HCT116 (cell line): ENCODE data around the gene CCDC88C. TPM values are rescaled to one million over a fixed set of nuclear protein-coding genes. Genes with fewer than 3 reads are reported as not detected.

Source experiments
- ATAC-seq: fragments of 200-7000 bp; cut with Tn5 transposase; 2 replicates; pipeline ENCODE4 v1.9.1; 2020; ENCODE audit warnings: mild to moderate bottlenecking, moderate library complexity
- BruUV-seq: library from RNA; stranded (reverse); fragments of 400-500 nt; replicated peaks from 2 replicates; lab custom pipeline; 2021; lab: Mats Ljungman, UMichigan
- CTCF ChIA-PET: fragments of 300-600 bp; sonication (Branson Sonifier 250); formaldehyde crosslinking; loops from one replicate; lab custom pipeline; 2021; ENCODE audit warnings: antibody characterized with exemption; lab: Charles Lee
- POLR2A ChIA-PET: fragments of 300-600, 350-600 bp; sonication (Branson Sonifier 250); formaldehyde crosslinking; loops from one replicate; lab custom pipeline; 2021; ENCODE audit warnings: antibody characterized with exemption; lab: Charles Lee
- RAD21 ChIA-PET, 2 experiments: fragments of 300-600 bp; sonication (Branson Sonifier 250); formaldehyde crosslinking; loops; one replicate each; lab custom pipeline; 2023; ENCODE audit warnings: low total read pairs in 2 of 2; ENCODE audit not compliant: uncharacterized antibody in 2 of 2, unreplicated experiment in 2 of 2, low non-redundant PET in 1 of 2; lab: Charles Lee
- DNase-seq: peaks from one replicate; pipeline ENCODE4 v3.0.0-alpha.2; 2010; ENCODE audit warnings: low read depth, low spot score
- H2AFZ ChIP-seq: fragments of 200-600 bp; shearing (Covaris generic), sonication (generic); 2 replicates; pipeline ENCODE4 v1.6.1; 2017; ENCODE audit warnings: low read depth, mixed run types, mixed read lengths, antibody characterized with exemption, low read length; ENCODE audit not compliant: poor library complexity, severe bottlenecking
- H3K27ac ChIP-seq: 2 replicates; pipeline ENCODE4 v1.5.1; 2012; ENCODE audit warnings: low read depth, low read length
- H3K27me3 ChIP-seq: fragments of 200-600 bp; sonication (generic); 2 replicates; pipeline ENCODE4 v1.6.1; 2016; ENCODE audit warnings: mixed run types, low read length, mixed read lengths; ENCODE audit not compliant: insufficient read depth
- H3K36me3 ChIP-seq, 2 experiments: fragments of 200-500 bp in 1 of 2; fragments of 200-600 bp in 1 of 2; sonication (Bioruptor generic) in 1 of 2; sonication (generic) in 1 of 2; 2 replicates each; pipeline versions ENCODE4 v1.5.1 to v1.6.1; 2014 to 2016; ENCODE audit warnings: low read length in 2 of 2, inconsistent platforms in 1 of 2, mixed read lengths in 1 of 2, mixed run types in 1 of 2; ENCODE audit not compliant: insufficient read depth in 2 of 2, control insufficient read depth in 1 of 2
- H3K4me1 ChIP-seq, 2 experiments: fragments of 200-600 bp in 1 of 2; sonication (generic) in 1 of 2; 2 replicates each; pipeline versions ENCODE4 v1.5.1 to v1.6.1; 2012 to 2017; ENCODE audit warnings: low read length in 2 of 2, inconsistent platforms in 1 of 2, mild to moderate bottlenecking in 1 of 2, mixed read lengths in 1 of 2, mixed run types in 1 of 2, moderate library complexity in 1 of 2; ENCODE audit not compliant: insufficient read depth in 2 of 2, control insufficient read depth in 1 of 2
- H3K4me2 ChIP-seq: fragments of 200-600 bp; sonication (generic); 2 replicates; pipeline ENCODE4 v1.6.1; 2017; ENCODE audit warnings: mixed run types, low read length, mixed read lengths
- H3K4me3 ChIP-seq, 2 experiments: fragments of 200-600 bp in 1 of 2; sonication (generic) in 1 of 2; replicated peaks in 1 of 2; 2 replicates each; pipeline ENCODE4 v1.5.1; 2011 to 2016; ENCODE audit warnings: low read length in 2 of 2, control low read depth in 1 of 2, low read depth in 1 of 2, mild to moderate bottlenecking in 1 of 2, mixed read lengths in 1 of 2, mixed run types in 1 of 2
- H3K79me2 ChIP-seq: fragments of 200-600 bp; sonication (generic); 2 replicates; pipeline ENCODE4 v1.6.1; 2017; ENCODE audit warnings: mild to moderate bottlenecking, mixed run types, low read length, moderate library complexity, mixed read lengths; ENCODE audit not compliant: insufficient read depth
- H3K9ac ChIP-seq: fragments of 200-600 bp; sonication (generic); 2 replicates; pipeline ENCODE4 v1.6.1; 2016; ENCODE audit warnings: low read length, mixed read lengths
- H3K9me2 ChIP-seq: fragments of 200-600 bp; sonication (generic), shearing (Covaris generic); 2 replicates; pipeline ENCODE4 v1.6.1; 2017; ENCODE audit warnings: mixed run types, mild to moderate bottlenecking, moderate library complexity; ENCODE audit not compliant: insufficient read depth
- H3K9me3 ChIP-seq, 2 experiments: fragments of 200-500 bp in 1 of 2; fragments of 200-600 bp in 1 of 2; sonication (Bioruptor generic) in 1 of 2; sonication (generic) in 1 of 2; 2 replicates each; pipeline ENCODE4 v1.6.1; 2014 to 2017; ENCODE audit warnings: low read length in 2 of 2, mixed read lengths in 2 of 2, inconsistent platforms in 1 of 2, low read depth in 1 of 2, mild to moderate bottlenecking in 1 of 2, mixed run types in 1 of 2, moderate library complexity in 1 of 2; ENCODE audit not compliant: control insufficient read depth in 1 of 2, insufficient read depth in 1 of 2
- H4K20me1 ChIP-seq: fragments of 200-600 bp; sonication (generic), shearing (Covaris generic); 2 replicates; pipeline ENCODE4 v1.6.1; 2017; ENCODE audit warnings: mixed run types, mild to moderate bottlenecking, moderate library complexity; ENCODE audit not compliant: insufficient read depth
- CBX3 ChIP-seq: IDR thresholded peaks from 2 replicates; pipeline ENCODE4 v1.6.1; 2012; ENCODE audit warnings: low read depth
- CEBPB ChIP-seq: IDR thresholded peaks from 2 replicates; pipeline ENCODE4 v1.6.1; 2012; ENCODE audit warnings: low read depth
- EGR1 ChIP-seq: IDR thresholded peaks from 2 replicates; pipeline ENCODE4 v1.6.1; 2012; ENCODE audit warnings: low read depth
- EZH2 ChIP-seq: fragments of 200-600 bp; sonication (generic); IDR thresholded peaks from 2 replicates; pipeline ENCODE4 v1.6.1; 2017; ENCODE audit warnings: antibody characterized with exemption, mixed run types
- POLR2A ChIP-seq: IDR thresholded peaks from 2 replicates; pipeline ENCODE4 v1.7.0; 2011; ENCODE audit warnings: borderline replicate concordance; ENCODE audit not compliant: insufficient read depth, insufficient read length; ENCODE audit errors: extremely low read depth
- SIN3A ChIP-seq: IDR thresholded peaks from 2 replicates; pipeline ENCODE4 v1.6.1; 2012; ENCODE audit warnings: low read depth
- SP1 ChIP-seq: IDR thresholded peaks from 2 replicates; pipeline ENCODE4 v1.6.1; 2012; ENCODE audit warnings: low read depth
- ZBTB33 ChIP-seq: IDR thresholded peaks from 2 replicates; pipeline ENCODE4 v1.6.1; 2011; ENCODE audit warnings: mild to moderate bottlenecking, low read length, moderate library complexity; ENCODE audit not compliant: insufficient replicate concordance; ENCODE audit errors: extremely low read depth
- ZFX ChIP-seq: fragments of 450-650 bp; IDR thresholded peaks from 2 replicates; pipeline ENCODE4 v1.6.1; 2017
- ZNF274 ChIP-seq: fragments of 200-500 bp; sonication (Bioruptor generic); IDR thresholded peaks from 2 replicates; pipeline ENCODE4 v1.6.1; 2014; ENCODE audit warnings: mild to moderate bottlenecking, low read depth, low read length, inconsistent platforms
- intact Hi-C: fragments of 100-400 bp; cut with micrococcal nuclease; formaldehyde crosslinking; loops from 2 replicates; pipeline ENCODE4 v1.10.0; 2022
- total RNA-seq: library from RNA; stranded (reverse); gene quantifications from one replicate; pipeline ENCODE4 v1.2.1, GENCODE V29; 2021; ENCODE audit not compliant: unreplicated experiment

Gene CCDC88C
- total RNA-seq, 1 experiment from 2014 or later = 20.8 TPM

GRCh38 chr14:91258876-91259275, 158.7 kb downstream of the CCDC88C start:
- peaks cover 3 to 7% of the 10 kb centered on the region in 2 experiments; a peak in 2 of 4 replicates for H3K4me1 ChIP-seq
- H3K9me2 ChIP-seq = no peaks in the 10 kb centered on the region
- H3K36me3 ChIP-seq = no peaks in the 10 kb centered on the region
- no peak overlapping the region for H3K9ac ChIP-seq
- TF ChIP-seq EZH2 = no peak
- TF ChIP-seq EGR1 = no peak
- TF ChIP-seq ZFX = no peak
- TF ChIP-seq ZNF274 = no peak
- no peak for TF ChIP-seq SIN3A
- TF ChIP-seq CEBPB = no peak
- no peak for TF ChIP-seq CBX3
- no peak for TF ChIP-seq POLR2A
- no peak for TF ChIP-seq ZBTB33
- no peak for TF ChIP-seq SP1
- no peaks in the 10 kb centered on the region for H3K79me2 ChIP-seq
- H3K27me3 ChIP-seq = no peaks in the 10 kb centered on the region
- intact Hi-C loops = no loop called here
- H3K9me3 ChIP-seq = no peaks in the 10 kb centered on the region
- no peaks in the 10 kb centered on the region for H4K20me1 ChIP-seq
- H3K27ac ChIP-seq = no peak overlapping the region
- ChIA-PET RAD21 (no interaction called here), CTCF (no interaction called here), POLR2A (no interaction called here)
- DNase-seq = no peak
- H3K4me3 ChIP-seq = no peak overlapping the region
- H2AFZ ChIP-seq = no peak overlapping the region
- BruUV-seq = no TSS peak
- no peak overlapping the region for H3K4me2 ChIP-seq
- no peak for ATAC-seq
